ENCODE results near the gene TYMS. TPM values are rescaled to one million over a fixed set of nuclear protein-coding genes. Genes with fewer than 3 reads are reported as not detected.

The TYMS gene
- total RNA-seq, 1 donor from 2014 or later, result 15.5 TPM

DNA sequence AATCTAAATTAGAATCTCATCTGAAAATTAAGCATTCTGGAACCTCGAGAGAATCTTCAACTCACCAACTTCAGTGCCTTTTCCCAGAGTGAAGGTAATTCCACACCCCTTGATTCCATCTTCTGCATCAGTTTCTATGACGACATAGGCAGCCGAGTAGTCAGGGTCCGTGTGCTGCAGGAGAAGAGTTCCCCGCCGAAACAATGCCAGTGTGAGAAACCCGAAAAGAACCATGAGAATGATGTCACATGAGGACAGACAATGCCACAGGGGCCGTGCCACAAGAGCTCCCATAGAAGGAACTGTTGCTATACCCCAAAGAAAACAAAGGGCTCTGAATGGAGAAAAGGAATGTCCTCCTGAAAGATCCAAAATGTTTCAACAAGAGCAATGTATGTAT is 49.0 kb downstream of the TYMS start:
- DNase-seq, result no peak
- Mint-ChIP-seq H3K27ac (ENCODE audit: unreplicated experiment) (no peak overlapping the region), H3K27me3 (ENCODE audit: unreplicated experiment) (peaks cover 11% of the 10 kb centered on the region), H3K9me3 (ENCODE audit: unreplicated experiment) (no peaks in the 10 kb centered on the region), H3K4me1 (ENCODE audit: low read depth, unreplicated experiment) (no peaks in the 10 kb centered on the region), H3K36me3 (ENCODE audit: unreplicated experiment) (no peaks in the 10 kb centered on the region), H3K4me3 (ENCODE audit: unreplicated experiment) (no peak overlapping the region)
- TF ChIP-seq, protein P1, sequence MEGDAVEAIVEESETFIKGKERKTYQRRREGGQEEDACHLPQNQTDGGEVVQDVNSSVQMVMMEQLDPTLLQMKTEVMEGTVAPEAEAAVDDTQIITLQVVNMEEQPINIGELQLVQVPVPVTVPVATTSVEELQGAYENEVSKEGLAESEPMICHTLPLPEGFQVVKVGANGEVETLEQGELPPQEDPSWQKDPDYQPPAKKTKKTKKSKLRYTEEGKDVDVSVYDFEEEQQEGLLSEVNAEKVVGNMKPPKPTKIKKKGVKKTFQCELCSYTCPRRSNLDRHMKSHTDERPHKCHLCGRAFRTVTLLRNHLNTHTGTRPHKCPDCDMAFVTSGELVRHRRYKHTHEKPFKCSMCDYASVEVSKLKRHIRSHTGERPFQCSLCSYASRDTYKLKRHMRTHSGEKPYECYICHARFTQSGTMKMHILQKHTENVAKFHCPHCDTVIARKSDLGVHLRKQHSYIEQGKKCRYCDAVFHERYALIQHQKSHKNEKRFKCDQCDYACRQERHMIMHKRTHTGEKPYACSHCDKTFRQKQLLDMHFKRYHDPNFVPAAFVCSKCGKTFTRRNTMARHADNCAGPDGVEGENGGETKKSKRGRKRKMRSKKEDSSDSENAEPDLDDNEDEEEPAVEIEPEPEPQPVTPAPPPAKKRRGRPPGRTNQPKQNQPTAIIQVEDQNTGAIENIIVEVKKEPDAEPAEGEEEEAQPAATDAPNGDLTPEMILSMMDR (IDR thresholded peaks at IDR 0.05; ENCODE audit: partially characterized antibody, unreplicated experiment), result no peak

GRCh38 chr18:708096-708495 is 50.6 kb downstream of the TYMS start:
- no peak overlapping the region for H3K27ac Mint-ChIP-seq (ENCODE audit: unreplicated experiment)
- H3K4me3 Mint-ChIP-seq (ENCODE audit: unreplicated experiment), result no peak overlapping the region
- TF ChIP-seq, protein P1 (IDR thresholded peaks at IDR 0.05; ENCODE audit: partially characterized antibody, unreplicated experiment), result no peak
- H3K36me3 Mint-ChIP-seq (ENCODE audit: unreplicated experiment), result no peaks in the 10 kb centered on the region
- no peaks in the 10 kb centered on the region for H3K4me1 Mint-ChIP-seq (ENCODE audit: low read depth, unreplicated experiment)
- DNase-seq, result no peak
- H3K9me3 Mint-ChIP-seq (ENCODE audit: unreplicated experiment), result no peaks in the 10 kb centered on the region
- peaks cover 11% of the 10 kb centered on the region for H3K27me3 Mint-ChIP-seq (ENCODE audit: unreplicated experiment)

- peaks cover 3% of the 10 kb centered on the region for H3K36me3 Mint-ChIP-seq (ENCODE audit: unreplicated experiment)
- peaks cover 11% of the 10 kb centered on the region for H3K27me3 Mint-ChIP-seq (ENCODE audit: unreplicated experiment)
- H3K9me3 Mint-ChIP-seq (ENCODE audit: unreplicated experiment), result no peaks in the 10 kb centered on the region
- H3K27ac Mint-ChIP-seq (ENCODE audit: unreplicated experiment), result no peak overlapping the region
- no peak overlapping the region for H3K4me3 Mint-ChIP-seq (ENCODE audit: unreplicated experiment)
- TF ChIP-seq, protein P1 (IDR thresholded peaks at IDR 0.05; ENCODE audit: partially characterized antibody, unreplicated experiment), result no peak
- H3K4me1 Mint-ChIP-seq (ENCODE audit: low read depth, unreplicated experiment), result no peaks in the 10 kb centered on the region
- no peak for DNase-seq
Observed at GRCh38 chr18:709771-710170, 52.3 kb downstream of the TYMS start.

- Mint-ChIP-seq H3K4me1 (ENCODE audit: low read depth, unreplicated experiment) (no peaks in the 10 kb centered on the region), H3K4me3 (ENCODE audit: unreplicated experiment) (peak overlapping the region; percentile 58), H3K27me3 (ENCODE audit: unreplicated experiment) (peaks cover 11% of the 10 kb centered on the region), H3K27ac (ENCODE audit: unreplicated experiment) (no peak overlapping the region), H3K9me3 (ENCODE audit: unreplicated experiment) (no peaks in the 10 kb centered on the region), H3K36me3 (ENCODE audit: unreplicated experiment) (peaks cover 3% of the 10 kb centered on the region)
- TF ChIP-seq, protein P1 (IDR thresholded peaks at IDR 0.05; ENCODE audit: partially characterized antibody, unreplicated experiment), result no peak
- DNase-seq, result no peak
Observed at GRCh38 chr18:710418-711300, 53.2 kb downstream of the TYMS start.

GRCh38 chr18:711310-711656 is 53.8 kb downstream of the TYMS start:
- no peaks in the 10 kb centered on the region for H3K9me3 Mint-ChIP-seq (ENCODE audit: unreplicated experiment)
- H3K4me3 Mint-ChIP-seq (ENCODE audit: unreplicated experiment), result peak overlapping the region; percentile 58
- peaks cover 11% of the 10 kb centered on the region for H3K27me3 Mint-ChIP-seq (ENCODE audit: unreplicated experiment)
- no peaks in the 10 kb centered on the region for H3K4me1 Mint-ChIP-seq (ENCODE audit: low read depth, unreplicated experiment)
- peaks cover 3% of the 10 kb centered on the region for H3K36me3 Mint-ChIP-seq (ENCODE audit: unreplicated experiment)
- TF ChIP-seq, protein P1 (IDR thresholded peaks at IDR 0.05; ENCODE audit: partially characterized antibody, unreplicated experiment), result no peak
- H3K27ac Mint-ChIP-seq (ENCODE audit: unreplicated experiment), result no peak overlapping the region
- no peak for DNase-seq
